Keratinocyte (primary cell): ENCODE results near the gene SCNN1B. TPM values are rescaled to one million over a fixed set of nuclear protein-coding genes. Genes with fewer than 3 reads are reported as not detected.

Experiments used
- DNase-seq: peaks from one replicate; pipeline ENCODE4 v3.0.0-alpha.2; 2011; ENCODE audit warnings: low read depth, missing footprints, low spot score
- FAIRE-seq: peaks from 2 replicates; lab custom pipeline; 2011; peaks lifted over from hg19 to GRCh38; lab: Jason Lieb, UNC
- H2AFZ ChIP-seq: 2 replicates; pipeline ENCODE4 v1.6.0; 2012; ENCODE audit warnings: low read length, control low read depth, inconsistent platforms; ENCODE audit not compliant: control insufficient read depth
- H3K27ac ChIP-seq: 2 replicates; pipeline ENCODE4 v1.5.1; 2011; ENCODE audit warnings: low read length; ENCODE audit not compliant: control insufficient read depth, insufficient read depth
- H3K27me3 ChIP-seq: 3 replicates; pipeline ENCODE4 v1.6.0; 2011; ENCODE audit warnings: low read length; ENCODE audit not compliant: control insufficient read depth, insufficient read depth; ENCODE audit errors: extremely low read depth
- H3K36me3 ChIP-seq, 2 experiments: 2 replicates in 1 of 2; 3 replicates in 1 of 2; pipeline ENCODE4 v1.5.1; 2011; ENCODE audit warnings: low read length in 2 of 2, mild to moderate bottlenecking in 1 of 2; ENCODE audit not compliant: control insufficient read depth in 2 of 2, insufficient read depth in 2 of 2; ENCODE audit errors: extremely low read depth in 1 of 2
- H3K4me1 ChIP-seq: 3 replicates; pipeline ENCODE4 v1.5.1; 2011; ENCODE audit warnings: low read length; ENCODE audit not compliant: control insufficient read depth, insufficient read depth; ENCODE audit errors: extremely low read depth
- H3K4me2 ChIP-seq: 3 replicates; pipeline ENCODE4 v1.6.0; 2011; ENCODE audit warnings: low read depth, low read length; ENCODE audit not compliant: control insufficient read depth, insufficient read depth; ENCODE audit errors: extremely low read depth
- H3K4me3 ChIP-seq, 3 experiments: fragments of 200-600 bp in 1 of 3; sonication (generic) in 1 of 3; 2 replicates in 2 of 3; 3 replicates in 1 of 3; pipeline ENCODE4 v1.5.1; 2011 to 2016; ENCODE audit warnings: low read length in 3 of 3, mild to moderate bottlenecking in 3 of 3, control low read depth in 2 of 3, inconsistent platforms in 1 of 3, low read depth in 1 of 3, mixed read lengths in 1 of 3, mixed run types in 1 of 3, moderate library complexity in 1 of 3; ENCODE audit not compliant: control insufficient read depth in 2 of 3, insufficient read depth in 2 of 3; ENCODE audit errors: extremely low read depth in 1 of 3
- H3K79me2 ChIP-seq: 2 replicates; pipeline ENCODE4 v1.6.0; 2012; ENCODE audit warnings: low read length; ENCODE audit not compliant: control insufficient read depth, insufficient read depth
- H3K9ac ChIP-seq: 3 replicates; pipeline ENCODE4 v1.6.0; 2011; ENCODE audit warnings: low read length; ENCODE audit not compliant: control insufficient read depth, insufficient read depth; ENCODE audit errors: extremely low read depth
- H3K9me1 ChIP-seq: 3 replicates; pipeline ENCODE4 v1.6.0; 2011; ENCODE audit warnings: low read length; ENCODE audit not compliant: control insufficient read depth, insufficient read depth; ENCODE audit errors: extremely low read depth
- H3K9me3 ChIP-seq: 2 replicates; pipeline ENCODE4 v1.5.1; 2012; ENCODE audit warnings: low read depth, low read length; ENCODE audit not compliant: control insufficient read depth
- H4K20me1 ChIP-seq: 3 replicates; pipeline ENCODE4 v1.6.0; 2011; ENCODE audit warnings: low read length; ENCODE audit not compliant: control insufficient read depth, insufficient read depth; ENCODE audit errors: extremely low read depth
- CTCF ChIP-seq, 3 experiments: IDR thresholded peaks in 1 of 3; conservative IDR thresholded peaks in 1 of 3; optimal IDR thresholded peaks in 1 of 3; 2 replicates in 2 of 3; 3 replicates in 1 of 3; pipeline versions ENCODE3 to v1.5.1; 2011; ENCODE audit warnings: low read length in 3 of 3, mild to moderate bottlenecking in 3 of 3, moderate library complexity in 2 of 3, control low read depth in 1 of 3, inconsistent platforms in 1 of 3; ENCODE audit not compliant: insufficient read depth in 2 of 3; ENCODE audit errors: extremely low read depth in 1 of 3
- EZH2 ChIP-seq: IDR thresholded peaks from one replicate; pipeline ENCODE4 v1.6.1; 2012; ENCODE audit warnings: inconsistent platforms, mild to moderate bottlenecking, low read length, moderate library complexity
- dilution Hi-C: fragments of 300-500 bp; cut with MboI; formaldehyde crosslinking; loops from one replicate; pipeline ENCODE4 v1.7.0; 2020; ENCODE audit warnings: low sequenced_read_pairs; ENCODE audit not compliant: extremely low pct_ligation_motif_present
- polyA plus RNA-seq, 5 experiments: library from polyadenylated mRNA; depleted of rRNA in 3 of 5; stranded (reverse) in 3 of 5; stranded (forward) in 1 of 5; unstranded in 1 of 5; fragments of >200 nt; gene quantifications; 1 replicate in 1 of 5; 2 replicates in 3 of 5; 3 replicates in 1 of 5; pipeline versions ENCODE4 v1.2.1 to v1.2.3, GENCODE V29; 2011 to 2012; ENCODE audit warnings: missing spikeins in 2 of 5, low read depth in 1 of 5, low replicate concordance in 1 of 5

Gene SCNN1B
- polyA plus RNA-seq, 1 donor (not counting 4 experiments of a cell fraction or from before 2014, with no cell fraction given): 0.92 TPM

GRCh38 chr16:23414731-23415130 lies 112.6 kb downstream of the SCNN1B start:
- DNase-seq: no peak
- FAIRE-seq: no peak
- peaks cover 12 to 17% of the 10 kb centered on the region in 2 experiments for H3K36me3 ChIP-seq
- no peak overlapping the region for H3K27ac ChIP-seq
- TF ChIP-seq CTCF (optimal IDR thresholded peaks at IDR 0.05 in 1 of 3, IDR thresholded peaks at IDR 0.05 in 1 of 3, conservative IDR thresholded peaks at IDR 0.05 in 1 of 3; ENCODE audit: extremely low read depth in 1 of 3, insufficient read depth in 2 of 3, low read length in 3 of 3) (no peak), EZH2 (no peak)
- H3K4me1 ChIP-seq: no peaks in the 10 kb centered on the region
- H3K4me3 ChIP-seq: no peak overlapping the region
- H3K9me1 ChIP-seq: no peaks in the 10 kb centered on the region
- dilution Hi-C loops: no loop called here
- no peaks in the 10 kb centered on the region for H4K20me1 ChIP-seq
- no peak overlapping the region for H3K4me2 ChIP-seq
- H3K79me2 ChIP-seq: no peaks in the 10 kb centered on the region
- H3K9me3 ChIP-seq: no peaks in the 10 kb centered on the region
- H3K9ac ChIP-seq: no peak overlapping the region
- H3K27me3 ChIP-seq: no peaks in the 10 kb centered on the region
- H2AFZ ChIP-seq: no peak overlapping the region

- Histone ChIP-seq H3K36me3 (peaks cover 12 to 13% of the 10 kb centered on the region in 2 experiments), H3K4me2 (no peak overlapping the region), H2AFZ (no peak overlapping the region), H3K4me1 (no peaks in the 10 kb centered on the region), H3K9me3 (no peaks in the 10 kb centered on the region), H3K27me3 (no peaks in the 10 kb centered on the region), H3K9ac (no peak overlapping the region), H3K79me2 (no peaks in the 10 kb centered on the region), H3K27ac (no peak overlapping the region), H4K20me1 (no peaks in the 10 kb centered on the region), H3K4me3 (no peak overlapping the region), H3K9me1 (no peaks in the 10 kb centered on the region)
- dilution Hi-C loops: no loop called here
- DNase-seq (no peak), FAIRE-seq (no peak)
- TF ChIP-seq CTCF (optimal IDR thresholded peaks at IDR 0.05 in 1 of 3, IDR thresholded peaks at IDR 0.05 in 1 of 3, conservative IDR thresholded peaks at IDR 0.05 in 1 of 3; ENCODE audit: extremely low read depth in 1 of 3, insufficient read depth in 2 of 3, low read length in 3 of 3) (no peak), EZH2 (no peak)
These were observed 114.7 kb downstream of the SCNN1B start for GRCh38 chr16:23416816-23417215.
